GM12874 (cell line): ENCODE results near the gene BEND5.

Experiments
- TF ChIP-seq, protein P1 (sequence below): IDR thresholded peaks from 2 replicates; pipeline ENCODE4 v1.5.1; 2011; ENCODE audit warnings: low read depth, mild to moderate bottlenecking, control low read depth, low read length, moderate library complexity; ENCODE audit not compliant: insufficient read depth

Gene BEND5

DNA sequence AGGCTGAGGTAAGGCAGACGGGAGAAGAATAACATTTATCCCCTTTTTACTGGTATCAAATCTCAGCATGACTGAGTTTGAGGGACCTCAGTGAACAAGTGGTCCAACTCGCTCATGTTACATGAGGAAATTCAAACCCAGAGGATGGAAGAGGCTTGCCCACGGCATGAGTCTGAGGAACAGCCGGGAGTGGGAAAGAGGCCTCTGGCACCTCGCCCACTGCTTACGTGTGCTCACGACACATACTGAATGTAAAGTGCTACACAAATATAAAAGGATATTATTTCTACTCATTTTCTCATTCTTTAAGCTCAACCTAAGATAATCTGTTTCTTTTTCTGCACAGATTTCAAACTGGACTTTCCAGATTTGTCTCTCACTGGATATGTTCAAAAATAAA lies 14.7 kb downstream of the BEND5 start:
- TF ChIP-seq, protein P1, sequence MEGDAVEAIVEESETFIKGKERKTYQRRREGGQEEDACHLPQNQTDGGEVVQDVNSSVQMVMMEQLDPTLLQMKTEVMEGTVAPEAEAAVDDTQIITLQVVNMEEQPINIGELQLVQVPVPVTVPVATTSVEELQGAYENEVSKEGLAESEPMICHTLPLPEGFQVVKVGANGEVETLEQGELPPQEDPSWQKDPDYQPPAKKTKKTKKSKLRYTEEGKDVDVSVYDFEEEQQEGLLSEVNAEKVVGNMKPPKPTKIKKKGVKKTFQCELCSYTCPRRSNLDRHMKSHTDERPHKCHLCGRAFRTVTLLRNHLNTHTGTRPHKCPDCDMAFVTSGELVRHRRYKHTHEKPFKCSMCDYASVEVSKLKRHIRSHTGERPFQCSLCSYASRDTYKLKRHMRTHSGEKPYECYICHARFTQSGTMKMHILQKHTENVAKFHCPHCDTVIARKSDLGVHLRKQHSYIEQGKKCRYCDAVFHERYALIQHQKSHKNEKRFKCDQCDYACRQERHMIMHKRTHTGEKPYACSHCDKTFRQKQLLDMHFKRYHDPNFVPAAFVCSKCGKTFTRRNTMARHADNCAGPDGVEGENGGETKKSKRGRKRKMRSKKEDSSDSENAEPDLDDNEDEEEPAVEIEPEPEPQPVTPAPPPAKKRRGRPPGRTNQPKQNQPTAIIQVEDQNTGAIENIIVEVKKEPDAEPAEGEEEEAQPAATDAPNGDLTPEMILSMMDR: no peak

- TF ChIP-seq, protein P1: no peak
Measured at GRCh38 chr1:48761411-48761810, 15.3 kb downstream of the BEND5 start.

DNA sequence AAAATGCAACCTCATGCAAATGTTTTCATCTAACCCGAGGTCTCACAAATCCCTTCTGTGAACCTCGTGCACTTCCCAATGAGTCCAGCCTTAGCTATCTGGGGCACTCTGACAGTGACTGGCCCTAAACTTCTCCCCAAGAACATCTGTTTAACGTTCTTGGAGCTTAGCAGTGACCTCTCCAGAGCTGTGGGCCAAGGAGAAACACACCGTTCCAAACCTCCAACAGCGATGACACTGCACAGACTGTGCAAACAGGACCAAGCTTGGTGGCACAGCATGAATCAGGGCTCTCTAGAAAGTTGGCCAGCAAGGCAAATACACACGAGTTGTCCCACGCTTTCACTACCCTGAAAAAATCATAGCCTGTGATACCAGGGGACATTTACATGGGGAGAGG lies 15.8 kb downstream of the BEND5 start:
- TF ChIP-seq, protein P1: no peak

GRCh38 chr1:48758976-48759375 lies 17.7 kb downstream of the BEND5 start:
- TF ChIP-seq, protein P1: no peak

- TF ChIP-seq, protein P1: no peak
Measured at GRCh38 chr1:48757363-48757762, 19.3 kb downstream of the BEND5 start.

- TF ChIP-seq, protein P1: no peak
Measured at GRCh38 chr1:48756683-48757316, 19.9 kb downstream of the BEND5 start.

- TF ChIP-seq, protein P1: no peak
Measured at GRCh38 chr1:48753293-48753692, 23.4 kb downstream of the BEND5 start.
